HG02571 (cell line): ENCODE results near the gene CX3CR1.
"Not testable (repeated sequence)": the region's sequence is repeated elsewhere in the genome, so short reads cannot be mapped to it uniquely, and the experiment has no call there.

ENCODE experiments used
- ATAC-seq: cut with Tn5 transposase; IDR thresholded peaks from one replicate; pipeline ENCODE4 v1.9.1; 2021; ENCODE audit warnings: mild to moderate bottlenecking, moderate library complexity; ENCODE audit not compliant: unreplicated experiment

CX3CR1 gene

DNA sequence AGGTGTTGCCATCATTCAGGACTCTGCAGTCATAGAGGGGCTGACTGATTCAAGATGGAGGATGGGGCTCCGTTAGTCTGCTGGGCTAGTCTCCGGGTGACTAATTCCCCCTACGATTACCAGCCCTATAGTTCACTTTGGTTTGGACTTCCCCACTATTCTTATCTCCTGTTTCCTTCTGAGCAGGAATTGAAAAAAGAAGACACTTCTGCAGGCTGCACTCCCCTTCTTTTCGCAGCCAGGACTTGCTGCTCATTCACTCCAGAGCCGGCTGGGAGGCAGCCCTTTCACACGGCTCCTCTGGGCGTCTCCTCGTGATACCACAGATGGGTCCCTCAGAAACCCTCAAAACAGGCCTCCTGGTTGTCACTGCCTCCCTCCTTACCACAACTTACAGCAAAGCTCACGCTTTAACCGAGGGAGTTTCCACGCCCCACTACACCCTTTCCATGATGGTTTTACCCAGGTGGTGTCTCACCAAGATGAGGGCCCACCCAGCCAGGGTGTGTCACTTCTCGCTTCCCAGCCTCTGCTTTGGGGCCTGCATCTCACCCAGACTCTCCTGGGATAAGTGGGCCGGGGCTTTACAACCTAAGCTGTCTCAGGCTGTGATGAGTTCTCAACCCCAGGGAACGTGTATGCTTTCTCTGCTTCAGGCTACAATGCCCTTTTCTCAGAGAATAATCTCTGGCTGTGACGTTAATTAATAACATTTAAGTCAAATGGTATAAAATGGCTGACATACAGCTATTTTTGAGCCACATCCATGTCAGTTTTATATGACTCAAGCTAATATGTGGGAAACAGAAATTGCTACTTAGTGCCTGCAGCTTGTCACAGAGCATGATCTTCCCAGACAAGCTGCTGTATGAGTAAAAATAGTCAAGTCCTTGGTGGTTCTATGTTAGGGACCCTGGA lies 11.9 kb downstream of the CX3CR1 start:
- ATAC-seq, result no peak

DNA sequence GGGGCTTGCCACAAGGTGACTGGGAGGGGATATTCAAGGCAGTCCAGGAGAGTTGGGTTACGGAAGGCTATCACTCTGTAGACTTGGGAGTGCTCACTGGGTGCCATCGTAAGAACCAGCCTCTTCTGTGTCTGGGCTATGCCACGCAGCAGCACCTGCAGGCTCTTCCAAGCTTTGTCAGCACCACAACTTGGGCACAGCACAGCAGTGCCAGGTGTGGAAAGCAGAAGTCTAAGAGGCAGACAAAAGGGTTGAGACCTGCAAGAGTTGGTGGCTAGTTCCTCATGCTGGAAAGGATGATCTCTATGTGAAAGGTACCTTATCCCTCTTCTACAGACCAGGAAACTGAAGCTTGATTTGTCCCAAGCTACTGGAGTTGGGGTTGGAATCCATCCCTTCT lies 15.8 kb downstream of the CX3CR1 start:
- ATAC-seq, result no peak

DNA sequence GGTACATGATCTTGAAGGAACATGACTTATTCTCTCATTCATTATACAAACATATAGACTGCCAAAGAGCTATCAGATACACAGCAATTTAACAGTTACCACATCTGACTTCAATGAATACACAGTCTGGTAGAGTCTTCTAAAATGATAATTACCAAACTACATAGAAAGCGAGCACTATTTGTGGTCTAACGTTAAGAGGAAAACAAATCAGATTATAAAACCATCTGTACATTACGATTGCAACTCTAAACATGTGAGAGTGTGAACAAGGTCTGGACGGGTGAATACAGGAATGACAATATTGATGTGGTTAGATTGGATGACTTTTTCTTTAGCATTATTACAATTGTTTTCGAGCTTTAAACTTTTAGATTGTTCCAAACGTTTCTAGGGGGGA lies 16.3 kb downstream of the CX3CR1 start:
- no peak for ATAC-seq

DNA sequence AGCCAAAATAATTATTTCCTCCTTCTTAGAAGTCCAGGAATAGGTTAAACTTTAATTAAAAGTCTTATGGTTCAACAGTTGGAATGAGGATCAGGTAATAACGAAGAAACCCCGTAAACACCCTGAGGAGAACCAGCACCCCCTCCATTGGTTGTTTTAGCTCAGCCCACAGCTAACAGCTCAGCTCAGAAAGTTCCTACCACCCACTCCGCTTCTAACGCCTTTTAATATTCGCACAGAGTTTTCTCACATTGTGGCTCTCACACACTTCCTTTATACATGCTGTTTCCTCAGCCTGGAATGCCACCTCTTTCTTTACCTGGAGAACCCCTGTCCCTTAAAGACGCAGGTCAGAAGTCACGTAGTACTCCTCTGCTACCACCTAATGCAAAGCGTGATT lies 17.0 kb downstream of the CX3CR1 start:
- no peak for ATAC-seq

DNA sequence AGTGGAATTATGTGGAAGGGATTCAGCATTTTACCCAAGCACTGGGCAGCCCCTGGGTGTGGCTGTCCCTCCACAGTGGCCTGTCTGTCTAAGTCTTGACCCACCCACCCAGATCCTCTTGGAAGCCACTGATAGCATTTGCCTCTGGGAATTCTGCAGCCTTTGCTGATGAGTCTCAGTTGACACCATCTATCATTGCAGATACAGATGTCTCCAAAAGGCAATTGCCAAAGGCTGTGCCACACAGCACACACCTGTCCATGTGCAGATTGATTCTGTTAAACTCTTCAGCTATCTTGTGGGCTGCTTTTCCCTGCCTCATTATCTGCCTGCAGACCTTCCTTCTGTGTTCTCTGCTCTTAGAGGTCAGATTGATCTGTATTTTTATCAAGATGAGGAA lies 18.1 kb downstream of the CX3CR1 start:
- no peak for ATAC-seq

DNA sequence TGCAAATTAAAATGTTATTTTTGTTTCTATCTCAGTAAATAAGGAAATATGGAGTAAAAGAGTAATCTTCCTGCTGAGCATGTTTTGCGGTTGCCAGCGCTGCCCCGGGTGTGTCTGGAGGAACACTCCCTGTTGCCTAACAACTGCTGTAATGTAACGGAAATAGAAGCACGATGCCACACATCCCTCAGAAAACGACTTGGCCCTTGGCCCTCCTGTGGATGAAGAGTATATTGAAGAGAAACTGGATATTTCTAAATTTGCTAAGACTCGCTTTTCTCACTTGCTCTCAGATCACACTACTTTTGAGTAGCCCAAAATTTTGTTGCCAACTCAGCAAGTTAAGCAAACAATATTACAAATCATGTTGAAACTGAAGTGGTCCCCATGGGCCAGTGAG lies 18.9 kb downstream of the CX3CR1 start:
- ATAC-seq, result peak; percentile 48

DNA sequence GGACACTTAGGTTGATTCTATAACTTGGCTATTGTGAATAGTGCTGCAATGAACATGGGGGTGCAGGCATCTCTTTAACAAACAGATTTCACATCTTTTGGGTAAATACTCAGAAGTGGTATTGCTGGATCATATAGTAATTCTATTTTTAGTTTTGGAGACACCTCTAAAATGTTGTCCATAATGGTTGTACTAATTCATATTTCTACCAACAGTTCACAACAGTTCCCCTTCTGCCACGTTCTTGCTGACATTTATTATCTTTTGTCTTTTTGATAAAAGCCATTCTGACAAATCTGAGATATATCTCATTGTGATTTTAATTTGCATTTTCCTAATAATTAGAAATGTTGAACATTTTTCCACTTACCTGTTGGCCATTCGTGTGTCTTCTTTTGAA lies 19.5 kb downstream of the CX3CR1 start:
- ATAC-seq, result no peak

DNA sequence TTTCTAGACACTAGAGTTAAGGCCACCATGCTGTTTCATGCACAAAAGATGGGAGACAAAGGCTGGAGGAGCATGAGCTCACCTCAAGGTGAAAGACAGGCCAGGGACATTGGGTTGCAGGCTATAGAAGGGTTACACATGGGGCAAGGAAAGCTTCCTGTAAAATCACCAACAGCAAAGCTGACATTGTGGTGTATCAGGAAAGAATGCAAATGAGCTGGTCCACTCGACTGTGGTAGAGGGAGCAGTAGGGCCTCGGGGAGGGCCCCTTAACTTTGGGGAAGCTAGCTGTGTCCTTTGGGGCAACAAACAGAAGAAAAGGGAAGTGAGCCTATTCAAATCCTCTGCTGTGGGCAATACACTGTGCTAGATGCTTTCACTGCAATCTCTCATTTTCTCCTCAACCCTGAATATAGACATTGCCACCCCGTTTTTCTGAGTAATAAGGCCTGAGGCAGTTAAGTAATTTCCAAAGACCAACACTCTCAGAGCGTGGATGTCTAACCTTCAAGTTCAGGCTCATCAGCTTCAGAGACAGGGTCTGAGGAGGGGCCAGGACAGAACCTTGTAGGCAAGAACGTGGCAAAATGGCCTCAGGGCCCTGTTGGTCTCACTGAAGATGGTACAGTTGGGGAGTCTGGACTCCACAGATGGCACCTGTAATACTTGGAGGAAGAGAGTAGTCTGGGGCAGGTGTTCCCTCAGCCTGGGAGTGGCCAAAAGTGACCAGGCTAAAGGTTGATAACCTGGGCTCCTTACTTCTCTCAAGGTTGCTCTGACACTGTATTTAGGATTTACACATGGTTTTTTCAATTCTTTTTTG lies 24.1 kb downstream of the CX3CR1 start:
- peak; percentile 100 for ATAC-seq

DNA sequence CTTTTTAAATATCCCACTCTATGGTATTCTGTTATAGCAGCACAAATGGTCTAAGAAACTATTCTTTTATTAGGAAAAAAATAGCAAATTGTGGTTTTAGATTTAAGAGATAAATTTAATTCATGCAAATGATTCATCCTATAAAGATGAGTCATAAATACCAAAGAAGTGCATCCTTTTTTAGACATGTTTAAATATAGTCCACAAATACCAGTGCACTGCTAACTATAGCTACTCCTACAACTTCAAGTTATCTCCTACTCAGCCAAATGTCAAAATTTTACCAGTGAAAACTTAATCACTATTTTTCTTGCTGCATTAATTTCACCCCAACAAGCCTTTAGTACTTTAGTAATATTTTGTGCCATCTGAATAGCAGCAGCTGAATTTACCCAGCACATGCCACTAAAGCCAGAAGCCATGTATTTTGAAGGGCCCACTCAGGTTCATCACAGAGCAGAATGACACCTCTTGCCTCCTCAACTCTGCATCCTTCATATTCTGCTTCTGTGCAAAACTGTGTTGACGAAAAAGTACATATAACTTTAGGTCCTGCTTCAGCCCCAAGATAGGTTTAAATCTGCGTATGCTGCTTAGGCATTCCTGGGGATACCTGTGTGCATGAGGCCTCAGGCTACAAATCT lies 24.9 kb downstream of the CX3CR1 start:
- no peak for ATAC-seq

DNA sequence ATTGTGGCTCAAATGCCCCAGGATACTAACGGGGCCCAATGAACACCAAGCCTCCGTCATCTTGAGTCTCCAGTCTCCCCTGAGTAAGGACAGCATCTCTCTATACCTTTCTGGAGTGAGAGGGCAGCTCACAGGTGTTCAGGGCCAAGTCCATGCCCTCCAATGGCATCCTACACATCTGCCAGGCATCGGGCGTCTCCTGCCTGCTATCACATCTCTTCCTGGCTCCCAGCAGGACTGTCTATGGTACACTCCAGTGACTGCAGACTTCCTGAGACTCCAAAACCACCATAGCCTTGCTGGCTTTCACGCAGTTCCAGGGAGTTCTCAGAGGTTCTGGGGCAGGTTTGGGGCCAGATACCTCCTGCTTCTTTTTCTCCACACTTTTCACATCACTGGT lies 28.3 kb downstream of the CX3CR1 start:
- no peak for ATAC-seq

DNA sequence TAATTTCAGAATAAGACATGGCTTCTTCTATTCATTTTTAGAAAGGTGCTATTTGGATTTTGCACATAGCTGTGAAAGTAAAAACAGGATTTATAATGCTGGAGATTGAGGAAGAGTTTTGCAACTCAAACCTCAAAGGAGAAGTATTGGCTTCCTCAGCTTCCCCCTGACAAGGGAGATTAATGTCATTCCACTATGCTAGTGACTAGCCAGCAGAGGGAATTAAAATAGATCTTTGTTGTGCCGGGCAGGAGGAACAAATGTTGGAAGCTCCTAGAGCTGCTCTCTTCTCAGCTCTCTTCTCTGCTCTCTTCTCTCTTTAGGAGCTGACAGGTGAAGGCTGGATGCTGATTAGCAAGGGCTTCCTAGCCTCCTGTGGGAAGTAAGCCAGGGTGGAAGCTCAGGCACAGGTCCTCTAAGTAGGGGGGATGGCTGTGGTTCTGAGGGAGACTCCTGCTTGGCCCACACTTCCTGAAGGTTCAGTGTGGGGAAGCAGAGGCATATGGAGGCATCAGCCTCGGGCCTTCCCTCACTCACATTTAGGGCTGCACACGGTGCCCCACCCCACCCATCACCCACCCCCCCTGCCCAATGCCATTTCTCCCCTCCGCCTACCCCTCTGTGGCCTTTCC lies 29.6 kb downstream of the CX3CR1 start:
- ATAC-seq, result no peak

DNA sequence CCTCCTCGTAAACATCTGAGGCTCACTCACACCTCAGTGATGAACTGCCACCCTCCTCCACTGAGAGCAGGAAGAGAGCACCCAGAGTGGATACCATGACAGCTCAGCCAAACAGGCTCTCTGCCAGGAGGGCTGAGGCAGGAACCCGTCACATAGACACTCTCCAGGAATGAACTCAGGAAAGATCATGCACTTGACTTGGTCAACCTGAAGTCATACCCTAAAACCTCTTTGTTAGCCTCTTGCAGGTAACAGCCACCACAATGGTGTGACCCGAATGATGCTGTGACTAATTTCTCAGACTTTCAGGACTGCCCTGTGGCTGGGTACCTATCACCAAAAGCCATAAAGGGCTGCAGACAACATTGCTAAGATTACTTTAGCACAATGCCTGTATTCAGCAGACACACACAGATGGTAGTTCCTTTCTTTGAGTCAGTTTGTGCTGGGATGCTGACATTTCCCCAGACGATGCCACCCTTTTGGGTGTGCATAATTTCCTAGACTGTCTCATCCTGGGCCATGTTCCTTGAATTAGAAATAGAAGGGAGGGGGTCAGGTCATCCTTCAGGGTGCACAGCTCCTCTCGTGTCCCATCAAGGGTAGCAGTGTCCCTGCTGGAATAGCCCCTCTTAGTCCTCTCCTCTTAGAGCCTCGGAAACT lies 30.3 kb downstream of the CX3CR1 start:
- no peak for ATAC-seq

DNA sequence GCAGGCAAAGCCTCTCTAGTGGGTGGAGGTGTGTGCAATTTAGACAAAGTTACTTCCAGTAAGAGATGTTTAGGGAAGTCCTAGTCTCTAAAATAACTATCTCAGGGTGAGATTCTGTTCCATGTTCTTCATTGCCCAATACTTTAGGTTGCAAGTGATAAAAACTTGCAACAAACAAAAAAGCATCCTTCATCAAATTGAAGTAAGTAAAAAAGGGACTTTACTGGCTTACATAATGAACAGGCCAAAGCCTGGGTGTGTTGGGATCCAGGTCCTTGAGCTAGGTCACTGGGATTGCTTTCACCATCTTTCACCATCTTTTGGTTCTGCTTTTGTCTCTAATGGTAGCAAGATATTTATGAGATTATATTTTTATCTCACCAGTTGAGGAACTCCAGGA lies 38.3 kb downstream of the CX3CR1 start:
- ATAC-seq, result no peak

DNA sequence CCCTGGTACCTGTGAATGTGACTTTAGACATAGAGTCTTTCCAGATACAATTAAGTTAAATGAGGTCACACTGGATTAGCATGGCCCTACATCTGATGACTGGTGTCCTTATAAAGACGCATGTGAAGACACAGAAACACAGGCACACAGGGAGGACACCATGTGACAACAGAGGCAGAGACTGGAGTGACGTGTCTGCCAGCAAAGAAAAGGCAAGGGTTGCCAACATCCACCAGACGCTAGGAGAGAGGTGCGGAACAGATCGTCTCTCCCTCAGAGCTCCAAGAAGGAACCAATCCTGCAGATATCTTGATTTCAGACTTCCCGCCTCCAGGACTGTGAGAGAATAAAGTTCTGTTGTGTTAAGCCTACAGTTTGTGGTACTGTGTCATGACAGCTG lies 42.8 kb downstream of the CX3CR1 start:
- no peak for ATAC-seq

DNA sequence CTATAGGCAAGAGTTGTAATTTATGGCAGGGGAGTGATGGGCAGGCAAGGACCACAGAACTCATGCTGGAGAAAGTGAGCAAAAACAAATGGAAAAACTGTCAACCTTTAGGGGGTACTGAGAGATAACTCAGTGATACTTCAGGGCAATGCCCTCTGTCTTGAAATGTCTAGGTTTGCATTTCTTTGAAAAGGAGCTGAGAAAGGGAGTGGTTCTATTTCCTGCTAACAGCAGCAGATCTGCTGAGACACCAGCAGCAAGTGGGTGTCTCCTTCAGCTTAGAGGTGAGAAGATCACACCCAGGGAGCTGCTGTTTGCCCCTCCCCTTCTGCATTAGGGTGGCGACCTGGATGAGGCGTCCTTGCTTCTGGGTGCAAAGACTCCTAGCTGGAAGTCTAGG lies 45.2 kb downstream of the CX3CR1 start:
- ATAC-seq, result no peak

DNA sequence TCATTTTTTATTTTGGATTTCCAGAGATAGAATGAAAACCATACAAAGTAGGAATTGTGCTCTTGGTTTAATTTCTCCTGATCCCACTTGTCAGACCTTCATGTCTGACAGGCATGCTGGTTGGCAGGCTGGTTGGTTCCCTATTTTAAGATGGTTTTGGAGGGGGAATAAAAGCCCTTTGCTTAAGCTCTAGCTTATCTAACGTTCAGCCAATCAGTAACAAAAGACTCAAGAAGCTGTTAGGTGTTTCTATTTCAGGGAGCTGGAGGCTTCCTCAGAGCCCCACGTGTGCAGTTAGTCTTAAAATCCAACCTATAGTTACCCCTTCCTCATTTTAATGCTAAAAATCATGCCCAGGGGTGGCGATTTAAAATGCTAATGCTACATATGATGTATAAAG lies 47.0 kb downstream of the CX3CR1 start:
- ATAC-seq, result no peak

DNA sequence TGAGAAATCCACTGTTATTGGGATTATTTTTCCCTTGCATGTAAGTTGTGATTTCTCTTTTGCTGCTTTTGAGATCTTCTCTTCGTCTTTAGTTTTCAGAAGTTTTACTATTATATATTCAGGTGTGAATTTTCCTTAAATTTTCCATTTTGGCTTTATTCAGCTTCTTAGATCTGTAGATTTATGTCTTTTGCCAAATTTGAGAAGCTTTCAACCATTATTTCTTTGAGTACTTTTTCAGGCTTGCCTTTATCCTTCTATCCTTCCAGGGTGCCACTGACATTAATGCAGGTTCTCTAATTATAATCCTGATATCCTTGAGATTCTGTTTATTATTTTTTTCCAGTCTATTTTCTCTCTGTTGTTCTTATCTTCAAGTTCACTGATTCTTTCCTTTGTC lies 49.4 kb downstream of the CX3CR1 start:
- ATAC-seq, result no peak

DNA sequence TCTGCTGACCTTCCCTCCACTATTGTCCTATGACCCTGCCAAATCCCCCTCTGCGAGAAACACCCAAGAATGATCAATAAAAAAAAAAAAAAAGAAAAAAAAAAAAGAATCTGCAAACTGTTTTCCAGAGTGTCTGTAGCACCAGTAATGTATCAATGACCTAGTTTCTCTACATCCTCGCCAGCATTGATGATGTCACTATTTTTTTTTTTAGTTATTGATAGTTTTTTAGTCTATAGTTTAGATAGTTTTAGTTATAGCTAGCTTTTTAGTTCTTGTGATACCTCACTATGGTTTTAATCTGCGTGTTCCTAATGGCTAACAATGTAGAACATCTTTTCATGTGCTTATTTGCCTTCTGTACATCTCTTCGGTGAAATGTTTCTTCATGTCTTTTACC lies 51.3 kb downstream of the CX3CR1 start:
- no peak for ATAC-seq

DNA sequence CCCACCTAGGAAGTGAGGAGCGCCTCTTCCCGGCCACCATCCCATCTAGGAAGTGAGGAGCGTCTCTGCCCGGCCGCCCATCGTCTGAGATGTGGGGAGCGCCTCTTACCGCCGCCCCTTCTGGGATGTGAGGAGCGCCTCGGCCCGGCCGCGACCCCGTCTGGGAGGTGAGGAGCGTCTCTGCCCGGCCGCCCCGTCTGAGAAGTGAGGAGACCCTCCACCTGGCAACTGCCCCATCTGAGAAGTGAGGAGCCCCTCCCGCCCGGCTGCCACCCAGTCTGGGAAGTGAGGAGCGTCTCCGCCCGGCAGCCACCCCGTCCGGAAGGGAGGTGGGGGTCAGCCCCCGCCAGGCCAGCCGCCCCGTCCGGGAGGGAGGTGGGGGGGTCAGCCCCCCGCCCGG lies 52.2 kb downstream of the CX3CR1 start:
- ATAC-seq, result not testable (repeated sequence)

DNA sequence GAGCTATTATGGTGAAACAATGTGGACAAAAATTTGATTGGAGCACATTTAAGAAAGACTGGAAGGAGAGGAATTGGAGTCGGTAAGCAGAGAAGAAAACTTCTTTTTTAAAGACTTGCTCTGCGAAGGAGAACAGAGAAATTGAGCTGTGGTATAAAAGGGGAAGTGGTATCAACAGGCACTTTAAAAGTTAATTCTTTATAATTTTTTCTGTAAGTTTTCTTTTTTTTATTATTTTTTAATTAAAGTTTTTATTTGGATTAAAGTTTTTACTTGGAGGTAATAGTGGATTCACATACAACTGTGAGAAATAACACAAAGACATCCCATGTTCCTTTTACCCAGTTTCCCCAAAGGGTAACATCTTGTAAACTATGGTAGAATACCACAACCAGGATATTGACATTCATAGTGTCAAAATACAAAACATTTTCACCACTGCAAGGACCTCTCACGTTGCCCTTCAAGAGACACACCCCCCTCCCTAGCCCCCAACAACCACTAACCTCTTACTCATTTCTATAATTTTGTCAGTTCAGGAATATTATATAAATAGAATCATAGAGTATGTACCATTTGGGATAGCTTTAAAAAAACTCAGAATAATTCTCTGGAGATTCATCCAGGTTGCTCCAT lies 53.6 kb downstream of the CX3CR1 start:
- no peak for ATAC-seq
